Measurements from ENCODE around the gene DIAPH2.

Gene DIAPH2

GRCh38 chrX:96907516-96908272 lies 223.1 kb downstream of the DIAPH2 start:
- ATAC-seq: no peak
- no peak for TF ChIP-seq ZC3H10 (CRISPR knock-in tag; IDR thresholded peaks at IDR 0.05)
- TF ChIP-seq PPARA (CRISPR knock-in tag; IDR thresholded peaks at IDR 0.05; ENCODE audit: borderline replicate concordance): no peak
- TF ChIP-seq TOX (CRISPR knock-in tag; IDR thresholded peaks at IDR 0.05; ENCODE audit: borderline replicate concordance): no peak
- TF ChIP-seq OSR1 (CRISPR knock-in tag; IDR thresholded peaks at IDR 0.05): no peak
- TF ChIP-seq ZFP30 (CRISPR knock-in tag; IDR thresholded peaks at IDR 0.05): no peak
- TF ChIP-seq ZNF8 (CRISPR knock-in tag; IDR thresholded peaks at IDR 0.05): no peak
- no peak for TF ChIP-seq CREB5 (CRISPR knock-in tag; IDR thresholded peaks at IDR 0.05; ENCODE audit: low read depth)
- no peak for TF ChIP-seq ESRRG (CRISPR knock-in tag; IDR thresholded peaks at IDR 0.05)
- no peak for TF ChIP-seq RARB (CRISPR knock-in tag; IDR thresholded peaks at IDR 0.05)
- no peak for TF ChIP-seq ARNTL (CRISPR knock-in tag; IDR thresholded peaks at IDR 0.05; ENCODE audit: borderline replicate concordance, low read depth)
- TF ChIP-seq CSDC2 (CRISPR knock-in tag; IDR thresholded peaks at IDR 0.05): no peak
- no peak for TF ChIP-seq ZNF70 (CRISPR knock-in tag; IDR thresholded peaks at IDR 0.05)
- no peak for TF ChIP-seq BACH2 (CRISPR knock-in tag; IDR thresholded peaks at IDR 0.05; ENCODE audit: borderline replicate concordance)
- TF ChIP-seq TSHZ2 (CRISPR knock-in tag; IDR thresholded peaks at IDR 0.05): no peak
- no peak for TF ChIP-seq ISL1 (CRISPR knock-in tag; IDR thresholded peaks at IDR 0.05)
- no peak for TF ChIP-seq PATZ1 (CRISPR knock-in tag; IDR thresholded peaks at IDR 0.05; ENCODE audit: borderline replicate concordance)
- no peak for TF ChIP-seq POU6F1 (CRISPR knock-in tag; IDR thresholded peaks at IDR 0.05; ENCODE audit: borderline replicate concordance, low read depth)

GRCh38 chrX:96909291-96909690 lies 224.6 kb downstream of the DIAPH2 start:
- TF ChIP-seq ZNF70 (CRISPR knock-in tag; IDR thresholded peaks at IDR 0.05) (no peak), ZNF565 (CRISPR knock-in tag; conservative IDR thresholded peaks at IDR 0.05; ENCODE audit: low read depth) (no peak), ZC3H10 (CRISPR knock-in tag; IDR thresholded peaks at IDR 0.05) (no peak), RARB (CRISPR knock-in tag; IDR thresholded peaks at IDR 0.05) (no peak), CSRNP3 (CRISPR knock-in tag; IDR thresholded peaks at IDR 0.05) (no peak), CREB5 (CRISPR knock-in tag; IDR thresholded peaks at IDR 0.05; ENCODE audit: low read depth) (no peak), ZFP30 (CRISPR knock-in tag; IDR thresholded peaks at IDR 0.05) (no peak), ISL1 (CRISPR knock-in tag; IDR thresholded peaks at IDR 0.05) (no peak), TOX (CRISPR knock-in tag; IDR thresholded peaks at IDR 0.05; ENCODE audit: borderline replicate concordance) (no peak), TSHZ2 (CRISPR knock-in tag; IDR thresholded peaks at IDR 0.05) (no peak), POU6F1 (CRISPR knock-in tag; IDR thresholded peaks at IDR 0.05; ENCODE audit: borderline replicate concordance, low read depth) (no peak), OSR1 (CRISPR knock-in tag; IDR thresholded peaks at IDR 0.05) (no peak), CSDC2 (CRISPR knock-in tag; IDR thresholded peaks at IDR 0.05) (no peak), BACH2 (CRISPR knock-in tag; IDR thresholded peaks at IDR 0.05; ENCODE audit: borderline replicate concordance) (no peak)
- ATAC-seq: no peak
